ENCODE measurements around the gene NRL.

NRL gene

DNA sequence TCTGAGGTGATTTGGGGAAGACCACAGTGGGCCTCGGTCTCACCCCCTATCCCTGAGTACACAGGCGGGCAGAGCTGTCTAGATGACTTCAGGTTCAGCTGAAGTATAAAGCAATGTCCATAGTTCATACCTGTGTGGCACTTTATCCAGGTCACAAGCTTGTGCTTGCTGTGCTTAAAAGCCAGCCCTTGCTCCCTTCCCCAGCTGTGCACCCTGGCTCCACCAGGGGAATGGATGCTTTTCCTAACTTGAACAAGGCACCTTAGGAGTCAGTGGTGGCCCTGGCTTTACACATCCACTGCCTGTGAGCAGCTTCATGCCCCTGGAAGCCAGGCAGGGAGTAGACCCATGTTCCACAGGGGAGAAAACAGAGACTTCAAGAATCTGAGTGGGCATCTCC, 57.5 kb downstream of the NRL start:
- in situ Hi-C loops (cut with HindIII; ENCODE audit: low pct_ligation_motif_present, low sequenced_read_pairs): no loop called here
- no peak for DNase-seq
- H3K27ac ChIP-seq: no peak overlapping the region
- H3K27me3 ChIP-seq (replicated peaks): no peaks in the 10 kb centered on the region
- TF ChIP-seq, protein P1, sequence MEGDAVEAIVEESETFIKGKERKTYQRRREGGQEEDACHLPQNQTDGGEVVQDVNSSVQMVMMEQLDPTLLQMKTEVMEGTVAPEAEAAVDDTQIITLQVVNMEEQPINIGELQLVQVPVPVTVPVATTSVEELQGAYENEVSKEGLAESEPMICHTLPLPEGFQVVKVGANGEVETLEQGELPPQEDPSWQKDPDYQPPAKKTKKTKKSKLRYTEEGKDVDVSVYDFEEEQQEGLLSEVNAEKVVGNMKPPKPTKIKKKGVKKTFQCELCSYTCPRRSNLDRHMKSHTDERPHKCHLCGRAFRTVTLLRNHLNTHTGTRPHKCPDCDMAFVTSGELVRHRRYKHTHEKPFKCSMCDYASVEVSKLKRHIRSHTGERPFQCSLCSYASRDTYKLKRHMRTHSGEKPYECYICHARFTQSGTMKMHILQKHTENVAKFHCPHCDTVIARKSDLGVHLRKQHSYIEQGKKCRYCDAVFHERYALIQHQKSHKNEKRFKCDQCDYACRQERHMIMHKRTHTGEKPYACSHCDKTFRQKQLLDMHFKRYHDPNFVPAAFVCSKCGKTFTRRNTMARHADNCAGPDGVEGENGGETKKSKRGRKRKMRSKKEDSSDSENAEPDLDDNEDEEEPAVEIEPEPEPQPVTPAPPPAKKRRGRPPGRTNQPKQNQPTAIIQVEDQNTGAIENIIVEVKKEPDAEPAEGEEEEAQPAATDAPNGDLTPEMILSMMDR (IDR thresholded peaks at IDR 0.05; ENCODE audit: low read depth, low read length, missing control alignments): no peak
- no peaks in the 10 kb centered on the region for H3K36me3 ChIP-seq (replicated peaks)
- H3K4me3 ChIP-seq (ENCODE audit: low read depth, low read length): no peak overlapping the region

DNA sequence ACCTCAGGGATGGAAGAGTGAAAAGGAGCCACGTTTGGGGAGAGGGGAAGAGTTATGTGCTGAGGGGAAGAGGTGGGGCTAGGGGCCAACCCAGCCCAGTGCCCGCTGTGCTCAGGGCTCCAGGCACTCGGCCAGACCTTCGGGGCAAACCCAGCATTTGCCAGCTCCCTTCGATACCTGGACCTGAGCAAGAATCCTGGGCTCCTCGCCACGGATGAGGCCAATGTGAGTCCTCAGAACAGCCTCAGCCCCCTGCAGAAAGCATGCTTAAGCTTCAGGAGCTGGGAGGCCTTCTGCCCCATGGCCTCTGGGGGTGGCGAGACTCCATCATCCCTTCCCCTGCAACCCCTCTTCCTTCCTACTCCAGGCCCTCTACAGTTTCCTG, 58.0 kb downstream of the NRL start:
- Histone ChIP-seq H3K27ac (no peak overlapping the region), H3K4me3 (ENCODE audit: low read depth, low read length) (no peak overlapping the region), H3K27me3 (replicated peaks) (no peaks in the 10 kb centered on the region), H3K36me3 (replicated peaks) (no peaks in the 10 kb centered on the region)
- no peak for DNase-seq
- TF ChIP-seq, protein P1 (IDR thresholded peaks at IDR 0.05; ENCODE audit: low read depth, low read length, missing control alignments): no peak
- in situ Hi-C loops (cut with HindIII; ENCODE audit: low pct_ligation_motif_present, low sequenced_read_pairs): no loop called here

DNA sequence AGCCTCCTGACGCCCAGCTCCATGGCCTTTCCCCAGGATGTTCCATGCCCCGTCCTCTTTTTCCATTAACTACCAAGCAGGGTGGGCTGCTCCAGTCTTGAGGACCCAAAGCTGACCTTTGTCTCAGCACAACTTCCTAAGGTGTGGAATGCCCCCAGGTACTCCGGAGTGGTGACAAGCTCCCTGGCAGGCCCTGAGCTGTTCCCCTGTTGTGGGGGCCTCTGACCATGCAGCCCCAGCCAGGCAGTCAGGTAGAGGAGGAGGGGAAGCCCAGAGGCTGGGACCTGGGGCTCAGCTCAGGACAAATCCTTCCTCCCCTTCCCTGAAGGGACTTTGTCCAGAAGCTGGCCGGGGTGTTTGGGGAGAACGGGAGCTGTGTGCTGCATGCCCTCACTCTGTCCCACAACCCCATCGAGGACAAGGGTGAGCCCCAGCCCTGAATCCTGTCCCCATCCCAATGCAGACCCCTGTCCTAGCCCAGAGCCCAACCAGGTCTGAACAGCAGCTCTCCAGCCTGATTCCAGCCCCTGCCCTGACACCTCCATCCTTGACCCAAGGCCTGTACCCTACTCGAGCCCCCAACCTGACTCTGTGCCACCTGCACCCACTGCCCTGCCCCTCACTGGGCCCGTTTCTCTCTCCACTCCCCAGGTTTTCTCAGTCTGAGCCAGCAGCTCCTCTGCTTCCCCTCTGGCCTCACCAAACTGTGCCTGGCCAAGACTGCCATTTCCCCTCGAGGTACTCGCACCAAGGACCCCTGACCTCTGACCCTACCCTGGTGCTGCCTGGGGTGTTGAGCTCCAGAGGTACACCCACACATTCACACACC, 58.6 kb downstream of the NRL start:
- no peaks in the 10 kb centered on the region for H3K36me3 ChIP-seq (replicated peaks)
- H3K4me3 ChIP-seq (ENCODE audit: low read depth, low read length): no peak overlapping the region
- H3K27me3 ChIP-seq (replicated peaks): no peaks in the 10 kb centered on the region
- in situ Hi-C loops (cut with HindIII; ENCODE audit: low pct_ligation_motif_present, low sequenced_read_pairs): no loop called here
- TF ChIP-seq, protein P1 (IDR thresholded peaks at IDR 0.05; ENCODE audit: low read depth, low read length, missing control alignments): no peak
- H3K27ac ChIP-seq: no peak overlapping the region
- DNase-seq: no peak

DNA sequence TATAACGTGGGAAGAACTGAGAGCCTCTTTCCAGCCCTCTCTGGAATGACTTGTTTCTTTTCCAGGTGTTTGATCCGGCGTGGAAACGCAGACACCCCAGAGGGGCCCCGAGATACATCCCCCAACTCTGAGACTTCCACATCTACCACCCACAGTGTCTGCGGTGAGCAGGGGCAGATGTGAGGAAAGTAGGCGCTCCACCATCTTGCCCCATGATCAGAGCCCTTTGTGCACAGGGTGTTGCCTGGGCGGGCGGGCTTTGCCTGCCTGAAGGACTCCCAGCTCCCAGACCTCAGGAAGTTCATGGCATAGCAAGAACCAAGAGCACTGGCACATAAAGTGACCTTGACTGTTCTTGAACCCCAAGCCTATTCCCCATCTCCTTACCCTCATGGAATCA, 60.1 kb downstream of the NRL start:
- Histone ChIP-seq H3K4me3 (ENCODE audit: low read depth, low read length) (no peak overlapping the region), H3K27me3 (replicated peaks) (no peaks in the 10 kb centered on the region), H3K27ac (no peak overlapping the region), H3K36me3 (replicated peaks) (no peaks in the 10 kb centered on the region)
- in situ Hi-C loops (cut with HindIII; ENCODE audit: low pct_ligation_motif_present, low sequenced_read_pairs): no loop called here
- TF ChIP-seq, protein P1 (IDR thresholded peaks at IDR 0.05; ENCODE audit: low read depth, low read length, missing control alignments): no peak
- no peak for DNase-seq

DNA sequence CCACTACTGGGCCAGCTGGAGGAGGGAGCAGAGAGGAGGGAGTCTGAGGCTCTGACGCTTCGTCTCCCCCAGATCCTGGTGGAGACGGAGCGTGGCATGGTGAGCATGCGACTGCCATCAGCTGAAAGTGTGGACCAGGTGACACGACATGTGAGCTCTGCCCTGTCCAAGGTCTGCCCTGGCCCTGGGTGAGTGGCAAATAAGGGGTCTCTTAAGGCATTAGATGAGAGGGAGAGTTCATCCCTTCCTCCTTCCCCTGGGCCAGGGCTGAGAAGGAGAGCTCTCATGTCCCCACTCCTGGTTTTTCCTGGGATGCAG, 60.5 kb downstream of the NRL start:
- H3K4me3 ChIP-seq (ENCODE audit: low read depth, low read length): no peak overlapping the region
- H3K36me3 ChIP-seq (replicated peaks): no peaks in the 10 kb centered on the region
- in situ Hi-C loops (cut with HindIII; ENCODE audit: low pct_ligation_motif_present, low sequenced_read_pairs): no loop called here
- no peaks in the 10 kb centered on the region for H3K27me3 ChIP-seq (replicated peaks)
- DNase-seq: no peak
- TF ChIP-seq, protein P1 (IDR thresholded peaks at IDR 0.05; ENCODE audit: low read depth, low read length, missing control alignments): no peak
- no peak overlapping the region for H3K27ac ChIP-seq

All from brain microvascular endothelial cell (primary cell).